ENCODE measurements around the gene ZNF638.

GRCh38 chr2:71281950-71282349 lies 49.6 kb upstream of the ZNF638 start:
- TF ChIP-seq CTCF (IDR thresholded peaks at IDR 0.05; ENCODE audit: low read length) (no peak), EZH2 (IDR thresholded peaks at IDR 0.05; ENCODE audit: borderline replicate concordance, low read length) (no peak)

Measured in OCI-LY1 (cell line).